ENCODE measurements around the gene HCRT. TPM values are rescaled to one million over a fixed set of nuclear protein-coding genes. Genes with fewer than 3 reads are reported as not detected.

The HCRT gene
- total RNA-seq, 1 experiment from 2014 or later: not detected

DNA sequence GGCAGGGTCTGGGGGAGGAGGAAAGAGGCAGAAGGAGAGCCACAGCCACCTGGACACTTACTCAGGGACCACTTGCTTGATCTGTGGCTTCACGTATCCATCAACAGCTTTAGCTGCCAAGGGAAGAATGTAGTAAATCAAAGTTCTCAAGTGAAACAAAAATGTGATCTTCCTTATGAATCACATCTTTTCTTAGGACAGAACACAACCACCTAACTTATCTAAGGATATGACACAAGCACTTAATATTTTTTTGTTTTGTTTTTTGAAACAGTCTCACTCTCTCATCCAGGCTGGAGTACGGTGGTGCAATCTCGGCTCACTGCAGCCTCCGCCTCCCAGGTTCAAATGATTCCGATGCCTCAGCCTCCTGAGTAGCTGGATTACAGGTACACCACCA, 17.4 kb upstream of the HCRT start:
- Histone ChIP-seq H3K4me2 (ENCODE audit: low read length) (no peak overlapping the region), H3K9ac (ENCODE audit: low read length) (no peak overlapping the region), H3K9me2 (replicated peaks; ENCODE audit: low read length) (no peaks in the 10 kb centered on the region), H3K4me1 (ENCODE audit: insufficient read depth, low read length) (no peaks in the 10 kb centered on the region), H3K4me3 (ENCODE audit: low read length) (no peak overlapping the region), H3F3A (ENCODE audit: low read length, unreplicated experiment) (no peaks in the 10 kb centered on the region), H2AFZ (ENCODE audit: low read length) (no peak overlapping the region), H3K27me3 (ENCODE audit: low read length) (no peaks in the 10 kb centered on the region), H3K27ac (ENCODE audit: low read length) (no peak overlapping the region), H3K36me3 (ENCODE audit: low read depth, low read length) (no peaks in the 10 kb centered on the region), H3K9me3 (ENCODE audit: low read length) (no peaks in the 10 kb centered on the region), H4K20me1 (ENCODE audit: low read length) (no peaks in the 10 kb centered on the region), H3K79me2 (ENCODE audit: low read length) (no peaks in the 10 kb centered on the region)
- ChIA-PET CTCF (no interaction called here), POLR2A (ENCODE audit: unreplicated experiment) (no interaction called here)
- no peak for DNase-seq
- TF ChIP-seq EZH2 (IDR thresholded peaks at IDR 0.05; ENCODE audit: low read length, unreplicated experiment) (no peak), EZH2phosphoT487 (IDR thresholded peaks at IDR 0.05; ENCODE audit: borderline replicate concordance, low read length) (no peak)
- TF ChIP-seq, protein P1, sequence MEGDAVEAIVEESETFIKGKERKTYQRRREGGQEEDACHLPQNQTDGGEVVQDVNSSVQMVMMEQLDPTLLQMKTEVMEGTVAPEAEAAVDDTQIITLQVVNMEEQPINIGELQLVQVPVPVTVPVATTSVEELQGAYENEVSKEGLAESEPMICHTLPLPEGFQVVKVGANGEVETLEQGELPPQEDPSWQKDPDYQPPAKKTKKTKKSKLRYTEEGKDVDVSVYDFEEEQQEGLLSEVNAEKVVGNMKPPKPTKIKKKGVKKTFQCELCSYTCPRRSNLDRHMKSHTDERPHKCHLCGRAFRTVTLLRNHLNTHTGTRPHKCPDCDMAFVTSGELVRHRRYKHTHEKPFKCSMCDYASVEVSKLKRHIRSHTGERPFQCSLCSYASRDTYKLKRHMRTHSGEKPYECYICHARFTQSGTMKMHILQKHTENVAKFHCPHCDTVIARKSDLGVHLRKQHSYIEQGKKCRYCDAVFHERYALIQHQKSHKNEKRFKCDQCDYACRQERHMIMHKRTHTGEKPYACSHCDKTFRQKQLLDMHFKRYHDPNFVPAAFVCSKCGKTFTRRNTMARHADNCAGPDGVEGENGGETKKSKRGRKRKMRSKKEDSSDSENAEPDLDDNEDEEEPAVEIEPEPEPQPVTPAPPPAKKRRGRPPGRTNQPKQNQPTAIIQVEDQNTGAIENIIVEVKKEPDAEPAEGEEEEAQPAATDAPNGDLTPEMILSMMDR (conservative IDR thresholded peaks at IDR 0.05; ENCODE audit: low read depth, low read length): no peak
- intact Hi-C loops (cut with micrococcal nuclease): no loop called here
- BruUV-seq (replicated peaks): no TSS peak
- ATAC-seq: no peak

DNA sequence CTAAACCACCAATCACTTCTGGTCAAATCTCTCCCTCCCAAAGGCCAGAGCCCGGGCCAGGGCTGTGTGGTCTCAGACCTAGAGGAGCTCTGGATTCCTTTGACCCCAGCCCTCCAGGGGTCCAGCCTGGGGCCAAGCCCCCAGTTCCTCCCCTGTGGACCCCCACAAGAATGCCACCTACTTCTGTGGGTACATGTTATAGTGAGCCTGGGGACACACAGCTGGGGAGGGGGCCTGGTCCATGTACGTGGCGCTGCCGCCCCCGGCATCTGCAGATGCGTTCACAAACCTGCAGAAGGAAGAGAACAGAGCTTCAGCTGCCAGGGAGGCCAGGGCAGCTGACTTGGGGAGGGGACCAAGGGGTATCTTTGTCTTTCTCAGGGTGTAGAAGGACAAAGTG, 16.9 kb upstream of the HCRT start:
- no peak overlapping the region for H3K27ac ChIP-seq (ENCODE audit: low read length)
- H3K9me3 ChIP-seq (ENCODE audit: low read length): no peaks in the 10 kb centered on the region
- ChIA-PET CTCF (no interaction called here), POLR2A (ENCODE audit: unreplicated experiment) (no interaction called here)
- no peaks in the 10 kb centered on the region for H3K27me3 ChIP-seq (ENCODE audit: low read length)
- H3K4me1 ChIP-seq (ENCODE audit: insufficient read depth, low read length): no peaks in the 10 kb centered on the region
- H3F3A ChIP-seq (ENCODE audit: low read length, unreplicated experiment): no peaks in the 10 kb centered on the region
- ATAC-seq (no peak), DNase-seq (no peak)
- intact Hi-C loops (cut with micrococcal nuclease): no loop called here
- H3K9ac ChIP-seq (ENCODE audit: low read length): no peak overlapping the region
- no peak overlapping the region for H3K4me3 ChIP-seq (ENCODE audit: low read length)
- no peaks in the 10 kb centered on the region for H3K79me2 ChIP-seq (ENCODE audit: low read length)
- H3K9me2 ChIP-seq (replicated peaks; ENCODE audit: low read length): no peaks in the 10 kb centered on the region
- no peak overlapping the region for H3K4me2 ChIP-seq (ENCODE audit: low read length)
- no peak overlapping the region for H2AFZ ChIP-seq (ENCODE audit: low read length)
- no peaks in the 10 kb centered on the region for H4K20me1 ChIP-seq (ENCODE audit: low read length)
- TF ChIP-seq, protein P1 (conservative IDR thresholded peaks at IDR 0.05; ENCODE audit: low read depth, low read length): no peak
- no peak for TF ChIP-seq EZH2phosphoT487 (IDR thresholded peaks at IDR 0.05; ENCODE audit: borderline replicate concordance, low read length)
- no peaks in the 10 kb centered on the region for H3K36me3 ChIP-seq (ENCODE audit: low read depth, low read length)
- no TSS peak for BruUV-seq (replicated peaks)

DNA sequence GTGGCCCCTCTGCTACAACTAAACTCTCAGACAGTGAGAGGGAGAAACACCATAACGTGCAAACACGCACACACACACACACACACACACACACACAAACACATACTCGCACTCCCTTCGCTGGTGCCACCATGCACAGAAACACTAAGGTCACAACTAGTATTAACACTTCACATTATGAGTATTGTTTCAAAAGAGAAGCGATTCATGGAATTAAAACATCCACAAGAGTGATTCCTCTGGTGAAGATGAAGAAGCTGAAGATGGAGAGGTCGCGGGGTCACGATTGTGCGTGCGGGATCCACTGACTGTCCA, 16.2 kb upstream of the HCRT start:
- Histone ChIP-seq H3K27me3 (ENCODE audit: low read length) (no peaks in the 10 kb centered on the region), H3K79me2 (ENCODE audit: low read length) (no peaks in the 10 kb centered on the region), H4K20me1 (ENCODE audit: low read length) (no peaks in the 10 kb centered on the region), H3F3A (ENCODE audit: low read length, unreplicated experiment) (no peaks in the 10 kb centered on the region), H3K36me3 (ENCODE audit: low read depth, low read length) (no peaks in the 10 kb centered on the region), H3K9ac (ENCODE audit: low read length) (no peak overlapping the region), H3K9me2 (replicated peaks; ENCODE audit: low read length) (no peaks in the 10 kb centered on the region), H3K4me2 (ENCODE audit: low read length) (no peak overlapping the region), H3K4me3 (ENCODE audit: low read length) (no peak overlapping the region), H3K9me3 (ENCODE audit: low read length) (no peaks in the 10 kb centered on the region), H2AFZ (ENCODE audit: low read length) (no peak overlapping the region), H3K4me1 (ENCODE audit: insufficient read depth, low read length) (no peaks in the 10 kb centered on the region), H3K27ac (ENCODE audit: low read length) (no peak overlapping the region)
- no peak for ATAC-seq
- intact Hi-C loops (cut with micrococcal nuclease): no loop called here
- no peak for DNase-seq
- CTCF ChIA-PET: no interaction called here
- POLR2A ChIA-PET (ENCODE audit: unreplicated experiment): no interaction called here
- TF ChIP-seq EZH2phosphoT487 (IDR thresholded peaks at IDR 0.05; ENCODE audit: borderline replicate concordance, low read length) (no peak), EZH2 (IDR thresholded peaks at IDR 0.05; ENCODE audit: low read length, unreplicated experiment) (no peak)
- TF ChIP-seq, protein P1 (conservative IDR thresholded peaks at IDR 0.05; ENCODE audit: low read depth, low read length): no peak
- BruUV-seq (replicated peaks): no TSS peak
